Trophoblast cell (in vitro differentiated cells and primary cell): ENCODE measurements around the gene PPP1R36.

Experiments used
- DNase-seq, 2 donors: peaks; one replicate each; pipeline ENCODE4 v3.0.0-alpha.2; 2016
- H2AFZ ChIP-seq: 2 replicates; pipeline ENCODE4 v1.6.1; 2013; ENCODE audit warnings: low read length, moderate library complexity, mild to moderate bottlenecking; ENCODE audit not compliant: insufficient read depth, poor library complexity
- H2AK5ac ChIP-seq: 2 replicates; pipeline ENCODE4 v1.6.1; 2013; ENCODE audit warnings: mild to moderate bottlenecking, low read length
- H2BK120ac ChIP-seq: 2 replicates; pipeline ENCODE4 v1.6.1; 2013; ENCODE audit warnings: low read length, mild to moderate bottlenecking, moderate library complexity; ENCODE audit not compliant: insufficient read depth, poor library complexity
- H2BK12ac ChIP-seq: 2 replicates; pipeline ENCODE4 v1.6.1; 2013; ENCODE audit warnings: mild to moderate bottlenecking, low read length, moderate library complexity
- H2BK5ac ChIP-seq: 2 replicates; pipeline ENCODE4 v1.6.1; 2013; ENCODE audit warnings: low read length, low read depth, moderate library complexity, mild to moderate bottlenecking; ENCODE audit not compliant: poor library complexity
- H3K14ac ChIP-seq: 2 replicates; pipeline ENCODE4 v1.6.1; 2013; ENCODE audit warnings: mild to moderate bottlenecking, low read length
- H3K18ac ChIP-seq: 2 replicates; pipeline ENCODE4 v1.6.1; 2013; ENCODE audit warnings: mild to moderate bottlenecking, low read length
- H3K23ac ChIP-seq: 2 replicates; pipeline ENCODE4 v1.6.1; 2013; ENCODE audit warnings: low read length
- H3K27ac ChIP-seq: 2 replicates; pipeline ENCODE4 v1.5.1; 2013; ENCODE audit warnings: low read depth, mild to moderate bottlenecking, inconsistent platforms, low read length, moderate library complexity
- H3K27me3 ChIP-seq: 2 replicates; pipeline ENCODE4 v1.6.1; 2013; ENCODE audit warnings: inconsistent platforms, mild to moderate bottlenecking, low read length, moderate library complexity; ENCODE audit not compliant: insufficient read depth
- H3K36me3 ChIP-seq, 2 experiments: 1 replicate in 1 of 2; 2 replicates in 1 of 2; pipeline ENCODE4 v1.6.1; 2013; ENCODE audit warnings: low read length in 2 of 2, mild to moderate bottlenecking in 2 of 2, moderate library complexity in 1 of 2; ENCODE audit not compliant: insufficient read depth in 2 of 2, control insufficient read depth in 1 of 2
- H3K4ac ChIP-seq: 2 replicates; pipeline ENCODE4 v1.6.1; 2013; ENCODE audit warnings: low read depth, mild to moderate bottlenecking, low read length, moderate library complexity
- H3K4me1 ChIP-seq, 2 experiments: 1 replicate in 1 of 2; 2 replicates in 1 of 2; pipeline ENCODE4 v1.6.1; 2013; ENCODE audit warnings: low read length in 2 of 2, mild to moderate bottlenecking in 2 of 2, moderate library complexity in 1 of 2; ENCODE audit not compliant: insufficient read depth in 2 of 2, control insufficient read depth in 1 of 2
- H3K4me2 ChIP-seq: 2 replicates; pipeline ENCODE4 v1.6.1; 2013; ENCODE audit warnings: inconsistent platforms, mild to moderate bottlenecking, low read length, moderate library complexity
- H3K4me3 ChIP-seq: 2 replicates; pipeline ENCODE4 v1.5.1; 2013; ENCODE audit warnings: mild to moderate bottlenecking, low read depth, low read length, inconsistent platforms
- H3K79me1 ChIP-seq: one replicate; pipeline ENCODE4 v1.6.1; 2013; ENCODE audit warnings: low read length
- H3K79me2 ChIP-seq: 2 replicates; pipeline ENCODE4 v1.6.1; 2013; ENCODE audit warnings: low read length, mild to moderate bottlenecking; ENCODE audit not compliant: control insufficient read depth, insufficient read depth, poor library complexity
- H3K9ac ChIP-seq: 2 replicates; pipeline ENCODE4 v1.6.1; 2013; ENCODE audit warnings: mild to moderate bottlenecking, low read length
- H3K9me3 ChIP-seq: 2 replicates; pipeline ENCODE4 v1.6.1; 2013; ENCODE audit warnings: low read depth, mild to moderate bottlenecking, control low read depth, inconsistent platforms, low read length; ENCODE audit not compliant: insufficient read depth
- H4K12ac ChIP-seq: 2 replicates; pipeline ENCODE4 v1.6.1; 2013; ENCODE audit warnings: low read depth, mild to moderate bottlenecking, low read length, moderate library complexity
- H4K8ac ChIP-seq: 2 replicates; pipeline ENCODE4 v1.6.1; 2013; ENCODE audit warnings: low read depth, mild to moderate bottlenecking, low read length, moderate library complexity
- H4K91ac ChIP-seq: one replicate; pipeline ENCODE4 v1.6.1; 2013; ENCODE audit warnings: low read depth, mild to moderate bottlenecking, low read length, moderate library complexity
- WGBS: extraction: QIAGEN DNeasy Blood & Tissue Kit; methylation state at CpG from one replicate; pipeline ENCODE4 v1.1.7; 2013; ENCODE audit warnings: missing lambda C conversion rate; ENCODE audit not compliant: insufficient read length, insufficient coverage; ENCODE audit errors: extremely low coverage; 5-methylcytosine and 5-hydroxymethylcytosine counted together

PPP1R36 gene

GRCh38 chr14:64542836-64543201 lies 6.9 kb upstream of the PPP1R36 start:
- H3K14ac ChIP-seq = no peak overlapping the region
- no peak overlapping the region for H3K18ac ChIP-seq

DNA sequence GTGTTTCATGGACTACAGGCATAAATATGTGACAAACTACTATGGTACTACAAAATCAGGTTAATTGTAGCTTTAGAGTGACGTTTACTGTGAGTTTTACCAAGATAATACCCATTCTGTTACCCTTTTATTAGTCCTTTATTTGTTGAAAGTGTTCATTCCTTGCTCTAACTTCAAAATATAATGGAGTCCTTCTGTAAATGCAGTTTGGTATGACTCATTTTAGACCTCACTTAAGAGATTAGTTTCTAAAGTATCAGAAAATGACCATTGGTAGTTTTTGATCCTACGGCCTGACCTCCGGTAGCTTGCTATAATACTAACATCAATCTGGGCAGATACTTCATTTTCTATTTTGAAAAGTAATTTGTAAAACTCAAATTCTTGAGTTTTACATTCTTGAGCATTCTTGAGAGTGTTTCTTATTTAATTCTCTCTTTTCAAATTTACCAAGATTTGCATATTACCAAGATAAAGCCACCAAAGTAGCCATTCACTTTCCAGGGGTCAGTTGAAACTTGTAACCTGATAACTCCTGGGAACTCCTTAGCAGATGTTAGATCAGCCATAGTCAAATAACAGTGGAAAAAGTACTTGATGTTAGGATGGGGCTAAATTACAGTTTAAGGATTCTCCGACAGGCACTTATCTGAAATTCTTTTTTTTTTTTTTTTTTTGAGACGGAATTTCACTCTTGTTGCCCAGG lies 5.0 kb upstream of the PPP1R36 start:
- Histone ChIP-seq H2AFZ (no peak overlapping the region), H3K79me1 (peaks cover 8% of the 10 kb centered on the region), H2AK5ac (no peak overlapping the region), H3K4ac (no peak overlapping the region), H3K27ac (no peak overlapping the region), H3K9me3 (peaks cover 18% of the 10 kb centered on the region), H4K91ac (no peak overlapping the region), H3K14ac (no peak overlapping the region), H3K79me2 (peaks cover 8% of the 10 kb centered on the region), H3K27me3 (no peaks in the 10 kb centered on the region), H2BK12ac (no peak overlapping the region), H3K4me2 (no peak overlapping the region), H2BK5ac (no peak overlapping the region), H3K18ac (no peak overlapping the region), H3K23ac (no peak overlapping the region), H3K4me1 (peaks cover 4 to 5% of the 10 kb centered on the region in 2 experiments), H3K4me3 (no peak overlapping the region), H3K36me3 (peaks cover 3 to 5% of the 10 kb centered on the region in 2 experiments), H4K12ac (no peak overlapping the region), H3K9ac (no peak overlapping the region), H4K8ac (no peak overlapping the region), H2BK120ac (no peak overlapping the region)
- no peak for DNase-seq
- WGBS = no CpG with 5 or more reads among the region's 5 CpGs

More at GRCh38 chr14:64542836-64543201, 6.9 kb upstream of the PPP1R36 start:
- DNase-seq = no peak
- Histone ChIP-seq H4K12ac (no peak overlapping the region), H4K8ac (no peak overlapping the region), H3K4me3 (no peak overlapping the region), H2AK5ac (no peak overlapping the region), H2AFZ (no peak overlapping the region), H3K9me3 (peaks cover 18% of the 10 kb centered on the region), H3K4me1 (peaks cover 4 to 9% of the 10 kb centered on the region in 2 experiments), H2BK120ac (no peak overlapping the region), H4K91ac (no peak overlapping the region), H3K9ac (no peak overlapping the region), H3K23ac (no peak overlapping the region), H3K79me2 (peaks cover 7% of the 10 kb centered on the region), H3K4ac (no peak overlapping the region), H3K27me3 (no peaks in the 10 kb centered on the region), H2BK12ac (no peak overlapping the region), H3K27ac (no peak overlapping the region), H3K36me3 (peaks cover 3 to 5% of the 10 kb centered on the region in 2 experiments), H2BK5ac (no peak overlapping the region), H3K79me1 (peaks cover 23% of the 10 kb centered on the region), H3K4me2 (peak overlapping the region; percentile 57)
- WGBS = no CpG with 5 or more reads among the region's 4 CpGs

GRCh38 chr14:64549016-64549415 lies 745 bp upstream of the PPP1R36 start:
- no peaks in the 10 kb centered on the region for H3K36me3 ChIP-seq
- H4K8ac ChIP-seq = no peak overlapping the region
- no peak overlapping the region for H2BK12ac ChIP-seq
- H3K4ac ChIP-seq = no peak overlapping the region
- no peak overlapping the region for H3K4me2 ChIP-seq
- no peaks in the 10 kb centered on the region for H3K27me3 ChIP-seq
- H2BK120ac ChIP-seq = no peak overlapping the region
- H3K79me1 ChIP-seq = peaks cover 5% of the 10 kb centered on the region
- H3K23ac ChIP-seq = no peak overlapping the region
- H3K4me1 ChIP-seq = peaks cover 4 to 9% of the 10 kb centered on the region in 2 experiments
- no peak overlapping the region for H3K18ac ChIP-seq
- H3K9me3 ChIP-seq = no peaks in the 10 kb centered on the region
- WGBS = no CpG with 5 or more reads among the region's 1 CpG
- H3K14ac ChIP-seq = no peak overlapping the region
- H3K27ac ChIP-seq = no peak overlapping the region
- no peak overlapping the region for H3K9ac ChIP-seq
- no peak overlapping the region for H3K4me3 ChIP-seq
- H2AFZ ChIP-seq = no peak overlapping the region
- no peak overlapping the region for H2AK5ac ChIP-seq
- H2BK5ac ChIP-seq = no peak overlapping the region
- peaks cover 3% of the 10 kb centered on the region for H3K79me2 ChIP-seq
- H4K91ac ChIP-seq = no peak overlapping the region
- no peak overlapping the region for H4K12ac ChIP-seq
- peak in 1 of 2 donors; percentile 51 for DNase-seq

GRCh38 chr14:64550621-64551333 lies 1.0 kb downstream of the PPP1R36 start:
- H3K4ac ChIP-seq = no peak overlapping the region
- H3K27ac ChIP-seq = no peak overlapping the region
- no peak overlapping the region for H3K18ac ChIP-seq
- H3K4me1 ChIP-seq = peaks cover 4 to 13% of the 10 kb centered on the region in 2 experiments
- H4K12ac ChIP-seq = no peak overlapping the region
- no peaks in the 10 kb centered on the region for H3K27me3 ChIP-seq
- WGBS = no CpG with 5 or more reads among the region's 7 CpGs
- no peak overlapping the region for H2BK120ac ChIP-seq
- H3K4me3 ChIP-seq = no peak overlapping the region
- H4K8ac ChIP-seq = no peak overlapping the region
- H3K79me2 ChIP-seq = peaks cover 3% of the 10 kb centered on the region
- no peak overlapping the region for H3K9ac ChIP-seq
- H3K23ac ChIP-seq = no peak overlapping the region
- H3K4me2 ChIP-seq = peak overlapping the region; percentile 81
- DNase-seq = no peak
- H2BK12ac ChIP-seq = no peak overlapping the region
- peaks cover 7% of the 10 kb centered on the region for H3K79me1 ChIP-seq
- no peak overlapping the region for H2AFZ ChIP-seq
- H3K14ac ChIP-seq = no peak overlapping the region
- no peaks in the 10 kb centered on the region for H3K9me3 ChIP-seq
- no peak overlapping the region for H2BK5ac ChIP-seq
- H2AK5ac ChIP-seq = no peak overlapping the region
- H3K36me3 ChIP-seq = no peaks in the 10 kb centered on the region
- H4K91ac ChIP-seq = no peak overlapping the region
